HG03520 (cell line): ENCODE results near the gene TBL1XR1.
A peak's percentile ranks its signal among the peaks of the same experiment; 100 is the strongest.

Source experiments
- ATAC-seq: cut with Tn5 transposase; IDR thresholded peaks from one replicate; pipeline ENCODE4 v1.9.1; 2021; ENCODE audit warnings: mild to moderate bottlenecking, moderate library complexity; ENCODE audit not compliant: unreplicated experiment

Gene TBL1XR1

GRCh38 chr3:177069514-177070329 is 127.6 kb downstream of the TBL1XR1 start:
- ATAC-seq = no peak

- no peak for ATAC-seq
Measured at GRCh38 chr3:177068967-177069366, 128.3 kb downstream of the TBL1XR1 start.

- ATAC-seq = no peak
Measured at GRCh38 chr3:177066068-177066467, 131.2 kb downstream of the TBL1XR1 start.

- ATAC-seq = no peak
Measured at GRCh38 chr3:177065285-177066033, 131.8 kb downstream of the TBL1XR1 start.

- no peak for ATAC-seq
Measured at GRCh38 chr3:177062052-177062732, 135.1 kb downstream of the TBL1XR1 start.

GRCh38 chr3:177061369-177061768 is 135.9 kb downstream of the TBL1XR1 start:
- ATAC-seq = no peak

GRCh38 chr3:177060492-177060891 is 136.8 kb downstream of the TBL1XR1 start:
- ATAC-seq = no peak

- no peak for ATAC-seq
Measured at GRCh38 chr3:177058648-177059047, 138.6 kb downstream of the TBL1XR1 start.

GRCh38 chr3:177057768-177058167 is 139.5 kb downstream of the TBL1XR1 start:
- ATAC-seq = peak; percentile 95

- ATAC-seq = no peak
Measured at GRCh38 chr3:177056927-177057326, 140.4 kb downstream of the TBL1XR1 start.

- no peak for ATAC-seq
Measured at GRCh38 chr3:177055605-177056571, 141.4 kb downstream of the TBL1XR1 start.

- ATAC-seq = no peak
Measured at GRCh38 chr3:177053107-177053506, 144.2 kb downstream of the TBL1XR1 start.

- no peak for ATAC-seq
Measured at GRCh38 chr3:177051411-177051810, 145.9 kb downstream of the TBL1XR1 start.

GRCh38 chr3:177050501-177051237 is 146.6 kb downstream of the TBL1XR1 start:
- peak; percentile 61 for ATAC-seq

GRCh38 chr3:177045767-177046166 is 151.5 kb downstream of the TBL1XR1 start:
- no peak for ATAC-seq

GRCh38 chr3:177045222-177045621 is 152.1 kb downstream of the TBL1XR1 start:
- no peak for ATAC-seq

GRCh38 chr3:177041730-177042551 is 155.3 kb downstream of the TBL1XR1 start:
- ATAC-seq = peak; percentile 49

GRCh38 chr3:177041021-177041729 is 156.1 kb downstream of the TBL1XR1 start:
- no peak for ATAC-seq
